GM19452 (cell line): Measurements from ENCODE around the gene GPC3.
"Not testable (repeated sequence)": the region's sequence is repeated elsewhere in the genome, so short reads cannot be mapped to it uniquely, and the experiment has no call there.

Experiments used
- ATAC-seq: cut with Tn5 transposase; IDR thresholded peaks from one replicate; pipeline ENCODE4 v1.9.1; 2021; ENCODE audit not compliant: unreplicated experiment

GPC3 gene

GRCh38 chrX:133897593-133898163 lies 87.7 kb downstream of the GPC3 start:
- ATAC-seq: no peak

GRCh38 chrX:133892337-133892736 lies 93.1 kb downstream of the GPC3 start:
- ATAC-seq: no peak

GRCh38 chrX:133888984-133889383 lies 96.4 kb downstream of the GPC3 start:
- no peak for ATAC-seq

GRCh38 chrX:133888084-133888483 lies 97.3 kb downstream of the GPC3 start:
- not testable (repeated sequence) for ATAC-seq

GRCh38 chrX:133884430-133885394 lies 100.7 kb downstream of the GPC3 start:
- no peak for ATAC-seq

- ATAC-seq: no peak
These were observed 103.5 kb downstream of the GPC3 start for GRCh38 chrX:133881893-133882292.

- ATAC-seq: no peak
These were observed 104.4 kb downstream of the GPC3 start for GRCh38 chrX:133881007-133881406.

- peak; percentile 87 for ATAC-seq
These were observed 105.4 kb downstream of the GPC3 start for GRCh38 chrX:133880032-133880443.

GRCh38 chrX:133878710-133879109 lies 106.7 kb downstream of the GPC3 start:
- ATAC-seq: no peak

GRCh38 chrX:133876646-133877045 lies 108.7 kb downstream of the GPC3 start:
- ATAC-seq: no peak

- no peak for ATAC-seq
These were observed 116.1 kb downstream of the GPC3 start for GRCh38 chrX:133869270-133869669.

GRCh38 chrX:133868682-133869081 lies 116.7 kb downstream of the GPC3 start:
- peak; percentile 41 for ATAC-seq

- no peak for ATAC-seq
These were observed 117.1 kb downstream of the GPC3 start for GRCh38 chrX:133868250-133868649.

- no peak for ATAC-seq
These were observed 119.5 kb downstream of the GPC3 start for GRCh38 chrX:133865761-133866471.

- ATAC-seq: no peak
These were observed 121.2 kb downstream of the GPC3 start for GRCh38 chrX:133864236-133864635.

- no peak for ATAC-seq
These were observed 125.5 kb downstream of the GPC3 start for GRCh38 chrX:133859860-133860259.

GRCh38 chrX:133859336-133859735 lies 126.1 kb downstream of the GPC3 start:
- ATAC-seq: no peak

- no peak for ATAC-seq
These were observed 127.6 kb downstream of the GPC3 start for GRCh38 chrX:133857640-133858269.

GRCh38 chrX:133856819-133857218 lies 128.6 kb downstream of the GPC3 start:
- ATAC-seq: no peak

- ATAC-seq: no peak
These were observed 131.1 kb downstream of the GPC3 start for GRCh38 chrX:133854290-133854689.

- no peak for ATAC-seq
These were observed 132.5 kb downstream of the GPC3 start for GRCh38 chrX:133852837-133853356.
